ENCODE measurements around the gene ARV1.

ARV1 gene

DNA sequence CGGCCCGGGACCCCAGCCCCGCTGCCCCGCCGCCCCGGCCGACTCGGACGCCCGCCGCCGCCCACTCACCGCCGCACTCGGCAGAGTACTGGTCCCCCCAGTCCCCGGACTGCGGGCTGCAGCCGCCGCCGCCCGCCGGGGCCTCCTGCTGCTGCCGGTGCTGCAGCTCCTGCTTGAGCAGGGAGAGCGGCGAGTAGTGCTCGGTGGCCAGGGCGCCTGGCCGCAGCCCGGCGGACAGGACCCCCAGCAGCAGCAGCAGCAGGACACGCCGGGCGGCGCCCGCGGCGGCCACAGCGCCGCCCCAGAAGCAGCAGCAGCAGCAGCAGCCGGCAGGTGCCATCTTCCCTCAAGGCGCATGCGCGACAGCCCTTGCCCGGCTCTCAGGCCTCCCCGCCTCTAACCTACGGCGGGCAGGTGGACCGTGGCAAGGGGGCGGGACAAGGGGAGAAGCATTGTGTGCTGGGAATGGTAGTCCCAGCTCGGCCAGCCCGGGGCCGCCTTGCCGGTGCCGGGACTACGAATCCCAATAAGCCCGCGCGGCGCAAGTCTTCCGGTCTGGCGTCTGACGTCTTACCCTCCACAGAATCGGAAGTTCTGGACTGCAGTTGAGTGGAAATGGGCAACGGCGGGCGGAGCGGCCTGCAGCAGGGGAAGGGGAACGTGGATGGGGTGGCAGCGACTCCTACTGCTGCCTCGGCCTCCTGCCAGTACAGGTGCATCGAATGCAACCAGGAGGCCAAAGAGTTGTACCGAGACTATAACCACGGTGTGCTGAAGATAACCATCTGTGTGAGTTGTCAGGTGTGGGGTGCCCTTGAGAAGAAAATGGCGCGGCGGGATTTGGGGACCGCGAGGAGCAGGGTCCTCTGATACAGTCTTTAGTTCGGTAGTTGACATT lies at the start of gene ARV1, which contains the start of gene TTC13:
ARV1 (plus strand) TSS at position 604 of the 898 bp plus-strand sequence; CDS start at position 616, 12 bp downstream.
TTC13 (minus strand) TSS at position 371 of the 898 bp plus-strand sequence; CDS start at position 340, 31 bp downstream.
- DNase-seq = peak; percentile 99

DNA sequence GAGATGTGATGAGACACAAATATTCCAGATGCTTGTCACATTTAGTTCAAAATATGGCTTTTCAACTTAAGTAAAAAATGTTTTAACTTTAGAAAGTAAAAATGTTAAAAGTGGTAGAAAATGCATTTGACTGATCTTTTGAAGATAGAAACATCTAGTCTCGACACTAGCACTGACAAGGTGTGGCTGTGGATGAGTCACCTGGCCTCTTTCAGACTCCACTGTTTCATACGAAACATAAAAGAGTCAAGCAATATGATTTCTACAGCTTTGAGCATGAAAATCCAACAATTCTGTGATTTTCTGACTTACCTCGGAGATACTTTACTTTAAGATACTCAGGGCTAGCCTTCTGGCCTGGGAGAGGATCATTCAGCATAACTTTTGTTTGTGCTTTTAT lies 47.9 kb upstream of the ARV1 start:
- DNase-seq = no peak

- no peak for DNase-seq
Measured at GRCh38 chr1:230935852-230936251, 43.0 kb upstream of the ARV1 start.

GRCh38 chr1:230936475-230936874 lies 42.4 kb upstream of the ARV1 start:
- no peak for DNase-seq

- no peak for DNase-seq
Measured at GRCh38 chr1:230937371-230937770, 41.5 kb upstream of the ARV1 start.

DNA sequence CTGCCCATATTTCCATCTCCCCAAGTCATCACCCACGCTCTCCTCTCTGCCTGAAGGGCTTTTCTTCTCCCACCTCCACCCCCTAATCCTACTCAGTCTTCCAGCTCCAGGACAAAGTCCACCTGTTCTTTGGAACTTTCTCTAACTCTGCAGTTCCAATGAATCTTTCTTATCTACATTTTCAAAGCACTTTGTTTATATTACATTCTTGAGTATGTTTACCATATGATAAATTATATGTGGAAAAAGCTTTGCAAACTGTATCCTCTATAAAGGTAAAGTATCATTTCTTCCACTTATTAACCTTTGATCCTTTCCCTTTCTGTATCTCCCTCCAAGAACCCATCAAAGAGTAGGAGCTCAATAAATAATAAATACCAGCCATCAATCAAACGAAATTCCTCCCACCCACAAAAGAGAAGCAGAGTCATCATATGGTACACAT lies 39.9 kb upstream of the ARV1 start:
- DNase-seq = no peak

- no peak for DNase-seq
Measured at GRCh38 chr1:230939806-230940489, 38.9 kb upstream of the ARV1 start.

- no peak for DNase-seq
Measured at GRCh38 chr1:230940848-230941247, 38.0 kb upstream of the ARV1 start.

GRCh38 chr1:230943048-230943593 lies 35.8 kb upstream of the ARV1 start:
- DNase-seq = no peak

DNA sequence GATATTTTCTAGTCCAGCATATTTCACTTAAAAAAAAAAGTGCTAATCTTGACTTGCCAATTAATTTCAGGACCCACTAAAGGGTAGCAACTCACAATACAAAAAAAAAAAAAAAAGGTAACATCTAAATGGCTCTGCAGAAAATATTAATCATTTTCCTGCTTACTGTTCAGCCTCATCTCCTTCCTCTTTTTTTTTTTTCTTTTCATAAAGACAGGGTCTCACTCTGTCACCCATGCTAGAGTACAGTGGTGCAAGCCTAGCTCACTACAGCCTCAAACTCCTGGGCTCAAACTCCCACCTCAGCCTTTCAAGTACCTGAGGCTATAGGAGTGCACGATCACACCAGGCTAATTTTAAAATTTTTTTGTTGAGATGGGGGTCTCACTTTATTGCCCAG lies 30.6 kb upstream of the ARV1 start:
- no peak for DNase-seq

DNA sequence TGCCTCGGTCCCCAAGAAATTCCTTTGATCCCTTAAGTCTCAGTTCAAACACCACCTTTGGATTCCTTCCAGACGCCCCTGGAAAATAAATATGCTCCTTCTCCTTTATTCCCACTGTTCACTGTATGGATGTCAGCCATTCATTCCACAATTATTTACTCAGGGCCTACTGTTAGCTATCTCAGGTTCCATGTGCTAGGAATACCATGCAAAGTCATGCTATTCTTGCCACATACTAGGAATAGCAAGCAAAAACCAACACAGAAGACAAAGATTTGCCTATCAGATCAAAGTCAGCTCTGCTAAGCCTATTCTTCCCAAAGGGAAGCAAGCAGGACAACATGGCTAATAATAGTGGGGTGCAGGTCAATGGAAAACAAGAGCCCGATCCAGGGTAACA lies 30.0 kb upstream of the ARV1 start:
- no peak for DNase-seq

GRCh38 chr1:230950404-230950803 lies 28.5 kb upstream of the ARV1 start:
- no peak for DNase-seq

DNA sequence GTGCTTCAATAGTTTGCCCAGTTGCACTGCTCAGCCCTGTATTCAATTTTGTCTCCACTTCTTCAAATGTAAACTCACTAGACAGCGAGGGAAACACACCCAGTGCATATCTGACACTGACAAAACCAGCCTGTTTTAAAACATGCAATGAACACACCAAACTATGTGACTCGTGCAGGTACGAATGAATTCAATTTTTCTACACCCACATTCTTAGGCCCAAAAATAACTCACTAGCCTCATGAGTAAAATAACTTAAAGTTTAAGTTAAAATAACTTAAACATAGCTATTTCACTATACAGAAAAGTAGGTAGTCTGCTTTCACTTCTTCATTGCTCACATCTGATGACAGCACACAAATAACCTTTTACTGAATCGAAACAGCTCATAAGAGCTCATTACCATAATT lies 21.3 kb upstream of the ARV1 start:
- no peak for DNase-seq

GRCh38 chr1:230958370-230958769 lies 20.5 kb upstream of the ARV1 start:
- DNase-seq = no peak

DNA sequence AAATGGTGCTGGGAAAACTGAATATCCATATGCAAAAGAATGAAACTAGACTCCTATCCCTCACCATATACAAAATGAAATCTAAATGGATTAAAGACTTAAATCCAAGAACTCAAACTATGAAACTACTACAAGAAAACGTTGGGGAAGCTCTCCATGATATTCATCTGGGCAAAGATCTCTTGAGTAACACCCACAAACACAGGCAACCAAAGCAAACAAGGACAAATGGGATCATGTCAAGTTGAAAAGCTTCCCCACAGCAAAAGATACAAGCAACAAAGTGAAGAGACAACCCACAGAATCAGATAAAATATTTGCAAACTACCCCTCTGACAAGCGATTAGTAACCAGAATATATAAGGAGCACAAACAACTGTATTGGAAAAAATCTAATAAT lies 14.0 kb upstream of the ARV1 start:
- no peak for DNase-seq

DNA sequence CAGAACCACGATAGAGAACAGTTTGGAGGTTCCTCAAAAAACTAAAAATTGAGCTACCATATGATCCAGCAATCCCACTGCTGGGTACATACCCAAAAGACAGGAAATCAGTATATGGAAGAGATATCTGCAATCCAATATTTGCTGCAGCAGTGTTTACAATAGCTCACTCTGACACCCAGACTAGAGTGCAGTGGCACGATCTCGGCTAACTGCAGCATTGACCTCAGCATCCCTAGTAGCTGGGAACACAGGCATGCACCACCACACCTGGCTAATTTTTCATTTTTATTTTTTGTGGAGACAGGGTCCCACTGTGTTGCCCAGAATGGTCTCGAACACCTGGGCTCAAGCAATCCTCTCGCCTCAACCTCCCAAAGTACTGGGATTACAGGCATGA lies 13.4 kb upstream of the ARV1 start:
- DNase-seq = no peak

- DNase-seq = no peak
Measured at GRCh38 chr1:230966358-230966873, 12.5 kb upstream of the ARV1 start.

GRCh38 chr1:230970432-230970831 lies 8.5 kb upstream of the ARV1 start:
- DNase-seq = no peak

DNA sequence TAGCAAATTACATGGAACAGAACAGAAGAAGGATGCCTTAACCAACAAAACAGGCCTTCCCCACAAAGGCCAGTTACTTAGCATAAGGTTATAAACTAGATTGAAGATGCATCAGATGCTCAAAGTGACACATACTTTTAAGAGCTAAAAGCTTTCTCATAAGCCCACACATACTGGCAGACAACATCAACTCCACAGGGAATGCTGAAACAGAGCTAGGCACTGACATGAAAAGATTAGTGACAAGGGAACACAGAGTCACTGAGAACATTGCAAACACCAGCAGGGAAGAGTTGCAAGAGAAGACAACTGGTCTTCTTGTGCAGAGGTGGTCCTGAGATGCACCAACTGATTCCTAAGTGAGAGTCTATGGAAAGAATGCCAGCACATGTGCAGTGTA lies 7.1 kb upstream of the ARV1 start:
- DNase-seq = no peak

DNA sequence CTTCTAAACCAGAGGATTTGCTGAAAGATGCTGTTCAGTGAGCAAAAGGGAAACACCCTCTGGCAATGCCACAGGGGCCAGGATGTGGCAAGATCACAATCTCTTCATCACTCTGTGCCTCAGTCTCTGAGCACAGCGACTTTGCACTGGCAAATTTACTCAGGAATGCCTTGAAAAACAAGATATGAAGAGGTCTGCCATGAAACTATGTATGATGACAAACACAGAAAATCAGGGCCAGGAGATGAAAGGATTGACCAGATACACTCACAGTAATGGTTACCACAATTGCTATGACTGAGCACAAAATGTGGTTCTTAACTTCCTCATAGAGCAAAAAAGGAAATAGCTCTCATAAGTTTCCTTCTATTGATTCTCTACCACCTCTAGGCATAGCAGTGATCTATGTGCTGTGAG lies 6.0 kb upstream of the ARV1 start:
- peak; percentile 76 for DNase-seq

- DNase-seq = no peak
Measured at GRCh38 chr1:230975636-230976035, 3.3 kb upstream of the ARV1 start.

DNA sequence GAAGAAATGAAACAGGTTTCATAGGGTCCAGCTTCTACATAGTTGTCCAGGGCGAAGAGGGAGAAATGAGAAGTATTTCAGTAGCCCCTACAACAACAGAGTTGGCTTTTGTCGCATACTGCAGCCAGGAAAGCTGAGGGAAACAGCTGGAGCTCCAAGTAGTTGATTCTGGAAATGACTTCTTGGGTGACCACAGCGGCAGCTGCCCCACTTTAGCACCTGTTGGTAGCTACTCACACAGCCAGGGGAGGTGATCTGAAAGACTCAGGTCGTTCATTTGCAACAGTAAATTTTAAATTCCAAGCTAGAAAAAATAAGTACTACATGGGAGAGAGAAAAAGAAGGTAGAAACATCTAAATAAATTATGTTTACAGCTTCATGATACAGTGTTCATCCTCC lies 2.5 kb upstream of the ARV1 start:
- DNase-seq = no peak
